ENCODE measurements around the gene KCNJ9.
"Not testable (repeated sequence)": the region's sequence is repeated elsewhere in the genome, so short reads cannot be mapped to it uniquely, and the experiment has no call there.

KCNJ9 gene

DNA sequence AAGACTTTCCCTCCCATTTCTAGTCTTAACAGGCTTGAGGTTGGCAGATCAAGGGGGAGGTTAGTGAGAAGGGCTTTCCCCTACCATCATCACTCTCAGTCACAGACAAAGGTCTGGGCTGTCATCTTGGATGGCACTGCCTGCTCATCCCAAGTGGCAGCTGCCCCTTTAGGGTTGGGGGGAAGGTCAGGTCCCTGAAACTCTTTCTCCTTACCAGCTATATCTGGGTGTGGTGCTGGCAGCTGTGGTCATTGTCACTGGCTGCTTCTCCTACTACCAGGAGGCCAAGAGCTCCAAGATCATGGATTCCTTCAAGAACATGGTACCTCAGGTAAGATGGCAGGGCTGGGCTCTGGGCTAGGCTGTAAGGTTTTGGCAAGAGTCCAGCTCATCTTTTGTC, 42.4 kb downstream of the KCNJ9 start:
- no peak for DNase-seq

DNA sequence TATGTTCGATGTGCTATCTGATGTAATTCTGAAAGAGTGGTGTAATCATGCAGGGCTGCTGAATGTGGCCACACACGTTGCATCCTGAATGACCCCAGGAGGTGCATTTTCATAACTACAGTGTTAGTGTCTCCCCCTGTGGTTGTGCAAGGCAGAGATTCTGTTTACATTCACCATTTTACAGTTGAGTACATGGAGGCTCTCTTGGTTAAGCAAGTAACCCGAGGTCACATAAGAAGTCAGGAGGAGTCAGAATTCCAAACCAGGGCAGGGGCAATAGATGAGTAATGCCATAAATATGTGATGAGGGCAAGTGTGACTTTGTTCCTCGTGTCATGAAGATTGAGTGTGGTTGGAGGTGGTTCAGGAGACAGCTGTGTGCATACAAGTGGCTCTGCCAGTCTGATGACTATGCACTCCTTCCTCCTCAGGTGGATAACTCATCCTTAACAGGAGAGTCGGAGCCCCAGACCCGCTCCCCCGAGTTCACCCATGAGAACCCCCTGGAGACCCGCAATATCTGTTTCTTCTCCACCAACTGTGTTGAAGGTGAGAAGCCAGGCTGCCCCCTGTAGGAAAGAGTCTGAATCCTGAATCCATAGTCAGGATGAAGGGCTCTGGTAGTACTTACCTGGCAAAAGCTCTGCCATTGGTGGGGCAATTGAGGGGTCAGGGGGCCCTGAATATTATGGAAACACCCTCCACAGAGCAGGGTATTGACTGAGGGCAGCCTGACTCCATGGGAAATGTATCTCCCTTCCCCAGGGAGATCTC, 43.6 kb downstream of the KCNJ9 start:
- DNase-seq = no peak

DNA sequence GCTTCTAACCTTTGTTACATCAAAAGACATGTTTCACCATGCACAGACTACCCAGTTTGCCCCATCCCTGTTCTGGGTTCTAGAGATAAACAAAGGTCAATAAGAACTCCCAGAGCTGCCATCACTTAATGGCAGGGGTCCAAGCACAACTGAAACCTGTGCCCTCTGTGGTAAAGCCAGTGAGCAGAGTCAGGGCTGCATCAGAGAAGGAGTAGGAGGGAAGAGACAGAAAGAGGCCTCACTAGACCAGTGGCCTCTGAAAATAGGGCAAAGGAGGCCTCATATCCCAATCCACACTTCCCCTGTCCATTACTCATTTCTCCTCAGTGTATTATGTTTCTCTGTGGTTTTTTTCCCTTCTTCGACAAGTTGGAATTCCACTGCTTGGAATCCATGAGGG, 44.4 kb downstream of the KCNJ9 start:
- DNase-seq = no peak

DNA sequence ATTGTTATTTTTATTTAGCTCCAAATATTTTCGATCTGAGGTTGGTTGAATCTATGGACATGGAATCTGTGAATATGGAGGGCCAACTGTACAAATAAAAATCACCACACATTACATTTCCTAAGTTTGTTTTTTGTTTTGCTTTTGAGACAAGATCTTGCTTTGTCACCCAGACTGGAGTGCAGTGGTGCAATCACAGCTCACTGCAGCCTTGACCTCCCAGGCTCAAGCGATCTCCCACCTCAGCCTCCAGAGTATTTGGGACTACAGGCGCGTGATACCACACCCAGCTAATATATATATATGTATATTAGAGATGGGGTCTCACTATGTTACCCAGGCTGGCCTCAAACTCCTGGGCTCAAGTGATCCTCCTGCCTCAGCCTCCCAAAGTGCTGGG, 45.0 kb downstream of the KCNJ9 start:
- DNase-seq = not testable (repeated sequence)

DNA sequence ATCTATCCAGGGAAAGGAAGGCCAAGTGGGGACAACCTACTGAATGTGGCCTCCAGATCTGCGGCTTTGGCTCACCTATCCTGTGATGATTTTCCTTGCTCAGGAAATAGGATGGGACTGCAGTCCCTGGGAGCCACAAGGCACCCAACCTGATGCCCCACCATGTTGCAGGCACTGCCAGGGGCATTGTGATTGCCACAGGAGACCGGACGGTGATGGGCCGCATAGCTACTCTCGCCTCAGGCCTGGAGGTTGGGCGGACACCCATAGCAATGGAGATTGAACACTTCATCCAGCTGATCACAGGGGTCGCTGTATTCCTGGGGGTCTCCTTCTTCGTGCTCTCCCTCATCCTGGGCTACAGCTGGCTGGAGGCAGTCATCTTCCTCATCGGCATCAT, 46.0 kb downstream of the KCNJ9 start:
- DNase-seq = no peak

DNA sequence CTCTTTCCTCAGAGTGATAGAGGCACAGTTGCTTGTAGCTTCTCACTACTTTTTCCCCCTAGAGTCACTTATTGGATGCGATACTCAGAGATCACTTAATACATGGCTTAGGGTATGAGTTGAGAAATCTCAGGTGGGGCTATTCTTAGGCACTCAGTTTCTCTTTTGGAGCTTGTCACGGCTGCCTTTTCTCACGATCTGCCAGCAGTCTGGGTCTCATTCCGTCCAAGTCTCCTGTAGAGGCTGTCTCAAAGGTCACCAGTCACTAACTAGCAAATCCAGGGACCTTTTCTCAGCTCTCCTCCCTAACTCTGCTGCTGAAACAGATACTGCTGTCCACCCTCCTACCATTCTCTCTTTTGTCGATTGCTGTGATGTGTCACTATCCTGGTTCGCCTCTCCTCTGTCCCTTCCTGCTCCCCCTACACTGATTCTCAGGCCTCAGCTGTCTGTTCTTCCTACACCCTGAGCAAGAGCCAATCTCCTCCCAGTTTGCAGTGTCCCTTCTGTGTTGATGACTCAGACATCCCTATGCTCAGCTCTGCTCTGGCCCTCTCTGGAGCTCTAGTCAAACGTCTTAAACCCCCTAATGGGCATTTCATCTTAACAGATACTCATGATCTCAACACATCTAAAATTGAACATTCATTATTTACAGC, 46.7 kb downstream of the KCNJ9 start:
- DNase-seq = no peak

DNA sequence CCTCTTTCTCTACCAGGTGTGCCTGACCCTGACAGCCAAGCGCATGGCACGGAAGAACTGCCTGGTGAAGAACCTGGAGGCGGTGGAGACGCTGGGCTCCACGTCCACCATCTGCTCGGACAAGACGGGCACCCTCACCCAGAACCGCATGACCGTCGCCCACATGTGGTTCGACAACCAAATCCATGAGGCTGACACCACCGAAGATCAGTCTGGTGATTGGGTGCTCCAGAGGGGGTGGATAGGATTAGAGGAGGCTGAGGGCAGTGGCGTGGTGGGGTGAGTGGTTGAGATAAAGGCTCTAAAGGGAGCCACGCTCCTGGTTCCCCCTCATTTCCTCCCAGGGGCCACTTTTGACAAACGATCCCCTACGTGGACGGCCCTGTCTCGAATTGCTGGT, 47.3 kb downstream of the KCNJ9 start:
- no peak for DNase-seq

DNA sequence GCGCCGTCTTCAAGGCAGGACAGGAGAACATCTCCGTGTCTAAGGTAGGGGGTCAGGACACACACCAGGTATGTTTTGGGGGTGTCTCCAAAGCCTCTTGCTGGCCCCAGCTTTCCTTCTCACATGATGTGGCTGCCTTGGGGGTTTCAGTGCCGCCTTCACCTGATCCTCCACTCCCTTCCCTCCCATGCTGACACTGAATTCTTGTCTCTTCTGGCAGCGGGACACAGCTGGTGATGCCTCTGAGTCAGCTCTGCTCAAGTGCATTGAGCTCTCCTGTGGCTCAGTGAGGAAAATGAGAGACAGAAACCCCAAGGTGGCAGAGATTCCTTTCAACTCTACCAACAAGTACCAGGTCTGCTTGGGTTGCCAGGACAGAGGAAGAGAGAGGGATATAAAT, 47.7 kb downstream of the KCNJ9 start:
- DNase-seq = no peak

DNA sequence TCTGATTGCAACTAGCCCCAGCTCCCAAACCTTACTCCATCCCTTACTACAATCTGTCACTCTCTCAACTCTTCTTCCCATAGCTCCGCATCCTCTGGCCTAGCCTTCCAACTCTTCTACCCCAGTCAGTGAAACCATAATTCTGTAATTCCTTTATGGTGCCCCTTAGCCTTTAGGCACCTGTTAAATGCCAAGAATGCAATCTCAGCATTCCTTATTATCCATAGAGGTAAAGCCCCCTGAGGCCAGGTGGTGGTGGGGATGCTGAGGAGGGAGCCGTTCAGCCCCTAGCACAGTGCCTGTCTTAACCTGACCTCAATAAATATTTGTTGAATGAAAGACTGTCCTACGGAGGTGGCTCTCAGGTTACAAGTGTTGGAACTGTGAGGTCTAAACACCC, 48.2 kb downstream of the KCNJ9 start:
- DNase-seq = no peak

DNA sequence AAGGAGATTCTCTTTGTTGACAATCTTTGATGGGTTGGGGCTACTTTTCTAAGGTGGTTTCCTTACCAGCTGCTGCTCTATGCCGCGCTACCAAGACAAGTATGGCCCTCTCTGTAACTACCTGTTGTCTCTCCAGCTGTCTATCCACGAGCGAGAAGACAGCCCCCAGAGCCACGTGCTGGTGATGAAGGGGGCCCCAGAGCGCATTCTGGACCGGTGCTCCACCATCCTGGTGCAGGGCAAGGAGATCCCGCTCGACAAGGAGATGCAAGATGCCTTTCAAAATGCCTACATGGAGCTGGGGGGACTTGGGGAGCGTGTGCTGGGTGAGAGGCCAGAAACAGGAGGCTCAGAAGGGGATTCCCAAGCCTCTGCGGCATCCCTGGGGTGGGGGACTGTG, 48.6 kb downstream of the KCNJ9 start:
- DNase-seq = no peak

DNA sequence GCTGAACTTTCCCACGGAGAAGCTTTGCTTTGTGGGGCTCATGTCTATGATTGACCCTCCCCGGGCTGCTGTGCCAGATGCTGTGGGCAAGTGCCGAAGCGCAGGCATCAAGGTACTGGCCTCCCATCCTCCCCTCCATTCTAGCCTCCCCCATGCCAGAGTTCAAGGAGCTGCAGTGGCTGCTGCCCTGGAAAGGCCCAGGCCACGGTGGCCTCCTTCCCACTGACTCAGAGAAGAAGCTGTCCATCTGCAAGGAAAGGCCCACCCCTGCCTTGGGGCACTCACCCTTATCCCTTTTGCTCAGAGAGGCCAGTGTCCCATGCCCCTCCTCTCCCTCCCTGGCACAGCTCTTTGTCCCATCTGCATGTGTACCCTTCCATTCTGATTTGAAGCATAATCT, 49.1 kb downstream of the KCNJ9 start:
- DNase-seq = no peak

DNA sequence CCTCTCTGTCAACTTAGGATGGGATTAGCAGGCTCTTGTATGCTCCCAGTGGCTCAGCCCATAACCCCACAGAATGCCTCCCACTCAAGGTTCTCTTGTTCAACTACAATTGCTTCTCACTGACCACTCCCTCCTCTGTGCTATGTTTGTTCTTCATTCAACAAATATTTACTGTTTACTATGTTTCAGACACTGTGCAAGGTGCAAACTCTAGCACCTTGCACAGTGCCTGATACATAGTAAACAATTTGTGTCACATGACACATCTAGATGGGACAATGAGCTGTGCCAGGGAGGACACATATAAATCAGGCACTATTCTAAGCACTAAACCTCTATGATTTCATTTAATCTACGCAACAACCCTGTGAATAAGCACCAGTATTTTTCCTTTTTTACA, 49.6 kb downstream of the KCNJ9 start:
- DNase-seq = no peak

DNA sequence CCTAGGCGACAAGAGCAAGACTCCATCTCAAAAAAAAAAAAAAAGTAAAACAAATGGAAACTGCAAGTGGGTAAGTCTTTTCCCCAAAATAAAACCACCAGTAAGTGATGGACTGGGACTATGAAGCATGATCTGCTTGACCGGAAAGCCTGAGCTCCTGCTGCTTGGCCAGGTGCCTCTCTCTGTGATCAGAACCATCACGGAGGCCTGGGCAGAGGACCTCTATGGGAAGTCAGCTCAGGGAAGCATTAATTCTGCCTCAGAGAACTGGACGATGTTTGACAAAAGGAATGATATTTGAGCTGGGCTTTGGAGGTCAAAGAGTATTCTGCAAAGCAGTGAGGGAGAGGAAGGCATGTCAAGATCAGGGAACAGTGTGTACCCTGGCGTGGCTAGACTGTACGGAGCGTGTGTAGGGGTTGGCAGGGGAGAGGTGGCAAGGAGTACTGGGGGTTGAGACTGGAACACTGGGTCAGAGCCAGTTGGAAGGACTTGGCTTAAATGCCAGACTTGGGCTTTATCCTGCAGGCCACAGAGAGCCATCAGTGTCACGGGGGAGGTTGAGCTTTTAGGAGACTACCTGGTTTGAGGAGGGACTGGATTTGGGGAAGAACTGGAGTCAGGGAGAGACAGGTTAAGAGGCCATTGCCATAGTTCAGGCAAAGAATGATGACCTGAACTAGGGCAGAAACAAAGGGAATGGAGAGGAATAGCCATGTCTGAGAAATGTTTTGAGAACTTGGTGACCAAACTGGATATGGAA, 50.6 kb downstream of the KCNJ9 start:
- peak in 9 of 56 donors; percentile 15 to 40 (median 31) for DNase-seq

DNA sequence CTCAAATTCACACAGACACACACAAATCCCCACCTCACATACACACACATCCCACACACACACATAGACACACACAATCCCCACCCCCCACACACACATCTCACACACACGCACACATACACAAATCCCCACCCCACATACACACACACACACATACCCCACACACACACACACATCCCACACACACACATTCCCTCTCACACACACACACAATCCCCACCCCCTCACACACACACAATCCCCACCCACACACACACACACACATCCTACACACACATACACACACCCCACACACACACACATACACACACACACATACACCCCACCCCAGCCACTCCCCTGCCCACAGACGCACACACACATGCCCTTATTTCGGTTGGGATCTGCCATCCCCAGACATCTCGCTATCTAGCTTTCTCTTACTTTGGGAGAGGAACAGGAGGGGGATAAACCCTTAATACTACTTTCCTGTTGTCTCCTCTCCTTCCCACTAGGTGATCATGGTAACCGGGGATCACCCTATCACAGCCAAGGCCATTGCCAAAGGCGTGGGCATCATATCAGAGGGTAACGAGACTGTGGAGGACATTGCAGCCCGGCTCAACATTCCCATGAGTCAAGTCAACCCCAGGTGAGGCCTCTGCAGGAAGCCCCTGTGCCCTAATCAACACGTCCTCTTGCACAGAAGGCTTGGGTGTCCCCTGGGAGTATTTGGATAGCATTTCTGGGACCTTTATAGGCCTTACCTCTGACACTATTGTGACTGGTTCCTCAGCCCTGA, 52.8 kb downstream of the KCNJ9 start:
- no peak for DNase-seq

DNA sequence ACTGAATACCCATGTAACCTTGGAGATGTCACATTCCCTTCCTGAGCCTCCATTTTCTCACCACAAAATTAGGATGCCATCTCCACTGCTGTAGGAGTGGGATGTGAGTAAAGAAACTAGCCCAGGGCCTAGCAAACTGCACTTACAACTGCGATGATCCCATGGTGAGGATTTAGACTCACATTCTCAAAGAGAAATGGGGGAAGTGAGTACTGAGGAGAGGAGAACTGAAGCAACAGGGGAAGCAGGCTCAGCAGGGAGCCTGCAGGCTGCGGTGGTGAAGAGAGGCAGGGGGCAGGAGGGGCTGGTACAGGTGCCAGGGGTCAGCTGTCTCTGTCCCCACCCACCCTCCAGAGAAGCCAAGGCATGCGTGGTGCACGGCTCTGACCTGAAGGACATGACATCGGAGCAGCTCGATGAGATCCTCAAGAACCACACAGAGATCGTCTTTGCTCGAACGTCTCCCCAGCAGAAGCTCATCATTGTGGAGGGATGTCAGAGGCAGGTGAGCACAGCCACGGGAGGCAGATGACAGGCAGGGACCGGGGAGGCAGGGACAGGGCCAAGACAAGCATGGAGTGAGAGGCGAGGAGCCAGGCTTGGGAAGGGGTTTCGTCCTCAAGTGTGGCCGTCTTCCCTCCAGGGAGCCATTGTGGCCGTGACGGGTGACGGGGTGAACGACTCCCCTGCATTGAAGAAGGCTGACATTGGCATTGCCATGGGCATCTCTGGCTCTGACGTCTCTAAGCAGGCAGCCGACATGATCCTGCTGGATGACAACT, 53.6 kb downstream of the KCNJ9 start:
- DNase-seq = no peak

DNA sequence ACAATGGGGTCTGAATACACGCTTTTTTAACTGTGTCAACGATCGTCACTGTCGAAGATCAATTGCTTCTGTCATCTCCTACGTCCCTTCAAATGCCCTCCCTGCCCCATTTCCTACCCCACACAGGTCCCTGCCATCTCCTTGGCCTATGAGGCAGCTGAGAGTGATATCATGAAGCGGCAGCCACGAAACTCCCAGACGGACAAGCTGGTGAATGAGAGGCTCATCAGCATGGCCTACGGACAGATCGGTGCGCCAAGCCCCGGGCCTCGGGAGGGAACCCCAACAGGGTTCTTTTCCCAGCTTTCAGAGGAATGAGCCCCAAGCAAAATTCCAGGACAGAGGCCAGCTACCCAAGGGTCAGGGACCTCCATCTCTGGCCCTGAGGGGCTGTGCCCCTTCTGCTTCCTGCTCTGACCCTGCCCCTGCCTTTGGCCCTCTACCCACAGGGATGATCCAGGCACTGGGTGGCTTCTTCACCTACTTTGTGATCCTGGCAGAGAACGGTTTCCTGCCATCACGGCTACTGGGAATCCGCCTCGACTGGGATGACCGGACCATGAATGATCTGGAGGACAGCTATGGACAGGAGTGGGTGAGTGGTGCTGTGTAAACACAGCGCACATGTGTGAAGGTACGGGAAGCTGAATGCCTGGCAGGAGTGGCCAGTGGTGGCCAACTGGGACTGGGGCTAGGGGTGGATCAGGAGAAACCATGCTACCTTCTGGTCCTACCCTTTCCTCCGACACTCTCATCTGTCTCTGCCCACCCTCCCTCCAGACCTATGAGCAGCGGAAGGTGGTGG, 55.0 kb downstream of the KCNJ9 start:
- DNase-seq = no peak

DNA sequence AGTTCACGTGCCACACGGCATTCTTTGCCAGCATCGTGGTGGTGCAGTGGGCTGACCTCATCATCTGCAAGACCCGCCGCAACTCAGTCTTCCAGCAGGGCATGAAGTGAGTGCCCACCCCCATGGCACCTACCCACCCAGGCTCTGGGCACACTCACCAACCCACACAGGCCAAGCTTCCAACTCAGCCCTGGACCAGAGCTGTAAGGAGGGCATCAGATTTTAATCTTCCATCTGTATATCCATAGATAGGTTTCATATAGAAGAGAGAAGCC, 55.5 kb downstream of the KCNJ9 start:
- no peak for DNase-seq

DNA sequence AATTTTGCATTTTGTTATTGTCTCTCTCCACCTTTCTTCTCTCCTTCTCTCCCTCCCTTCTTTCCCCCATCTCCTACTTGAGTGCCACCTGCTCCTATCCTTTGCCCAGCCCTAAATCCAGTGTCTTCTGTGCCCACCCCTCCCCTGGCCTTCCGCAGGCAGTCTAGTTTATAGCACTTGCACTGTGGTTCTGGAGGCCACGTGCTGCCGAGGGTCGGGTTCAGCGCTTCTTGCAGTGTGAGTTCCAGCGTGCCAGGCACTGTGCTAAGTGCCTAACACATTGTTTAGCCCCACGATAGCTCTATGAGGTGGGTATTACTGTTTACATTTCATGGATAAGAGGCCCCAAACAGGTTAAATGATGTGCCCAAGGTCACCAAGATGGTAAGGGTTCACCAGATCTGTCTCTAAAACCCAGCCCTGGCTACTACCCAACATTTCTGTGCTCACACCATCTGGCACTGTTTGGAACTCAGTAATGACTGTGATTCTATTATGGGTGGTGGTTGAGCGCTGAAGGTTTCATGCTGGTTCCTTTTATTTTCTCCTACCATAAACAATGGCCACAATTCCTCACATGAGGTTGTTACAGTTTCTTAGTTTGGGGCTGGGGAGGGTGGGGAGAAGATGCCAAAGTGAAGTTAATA, 56.0 kb downstream of the KCNJ9 start:
- no peak for DNase-seq

DNA sequence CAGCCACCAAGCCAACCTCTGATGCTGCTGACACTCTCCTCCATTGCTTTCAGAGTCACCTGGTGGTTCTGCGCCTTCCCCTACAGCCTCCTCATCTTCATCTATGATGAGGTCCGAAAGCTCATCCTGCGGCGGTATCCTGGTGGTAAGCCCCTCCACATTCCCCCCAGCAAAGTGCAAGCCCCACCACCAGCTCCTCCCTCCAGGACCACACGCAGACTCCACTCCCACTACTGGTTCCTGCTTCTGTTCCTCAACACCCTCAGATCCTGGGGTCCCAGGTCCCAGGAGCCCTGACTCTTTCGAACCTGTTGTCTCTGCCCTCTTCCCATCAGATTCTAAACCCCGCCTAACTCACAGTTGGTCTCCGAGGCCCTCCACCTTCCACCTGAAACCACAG, 58.5 kb downstream of the KCNJ9 start:
- DNase-seq = no peak

Measured in amygdala (tissue), 56 donors.